ENCODE measurements around the gene CHERP. TPM values are rescaled to one million over a fixed set of nuclear protein-coding genes. Genes with fewer than 3 reads are reported as not detected.
"Not testable (repeated sequence)": the region's sequence is repeated elsewhere in the genome, so short reads cannot be mapped to it uniquely, and the experiment has no call there.

CHERP gene
- total RNA-seq, 1 donor from 2014 or later = 19.8 TPM

DNA sequence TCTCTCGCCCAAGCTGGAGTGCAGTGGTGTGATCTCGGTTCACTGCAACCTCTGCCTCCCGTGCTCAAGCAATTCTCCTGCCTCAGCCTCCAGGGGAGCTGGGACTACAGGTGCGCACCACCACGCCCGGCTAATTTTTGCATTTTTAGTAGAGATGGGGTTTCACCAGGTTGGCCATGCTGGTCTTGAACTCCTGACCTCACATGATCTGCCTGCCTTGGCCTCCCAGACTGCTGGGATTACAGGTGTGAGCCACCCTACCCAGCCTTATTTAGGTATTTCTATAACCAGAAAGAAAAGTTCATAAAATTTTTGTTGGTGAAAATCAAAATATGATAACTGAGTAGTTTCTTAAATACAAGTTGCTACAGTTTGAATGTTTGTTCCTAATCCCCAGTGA lies 1.5 kb upstream of the CHERP start:
- not testable (repeated sequence) for DNase-seq

DNA sequence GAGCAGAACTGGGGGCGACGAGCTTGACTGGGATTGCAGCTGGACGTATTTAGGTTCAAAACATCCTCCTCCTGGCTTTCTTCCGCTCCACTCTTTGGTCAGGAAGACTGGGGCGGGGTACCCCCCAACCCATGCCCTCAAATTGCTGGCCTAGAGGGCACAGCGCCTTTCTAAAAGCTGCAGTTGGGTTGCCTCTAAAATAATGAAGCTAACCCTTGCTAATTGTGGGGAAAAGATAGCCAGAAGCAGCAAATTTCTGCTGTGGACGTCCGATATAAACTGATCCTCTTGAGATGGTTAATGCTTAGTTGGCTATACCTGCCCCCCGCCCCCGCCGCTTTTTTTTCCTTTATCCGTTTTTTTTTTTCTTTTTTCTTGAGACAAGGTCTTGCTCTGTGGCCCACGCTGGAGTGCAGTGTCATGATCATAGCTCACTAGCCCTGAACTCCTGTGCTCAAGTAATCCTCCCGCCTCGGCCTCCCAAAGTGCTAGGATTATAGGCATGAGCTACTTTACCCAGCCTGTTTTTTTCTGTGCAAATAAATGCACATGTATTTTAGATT lies 754 bp upstream of the CHERP start:
- DNase-seq = no peak

DNA sequence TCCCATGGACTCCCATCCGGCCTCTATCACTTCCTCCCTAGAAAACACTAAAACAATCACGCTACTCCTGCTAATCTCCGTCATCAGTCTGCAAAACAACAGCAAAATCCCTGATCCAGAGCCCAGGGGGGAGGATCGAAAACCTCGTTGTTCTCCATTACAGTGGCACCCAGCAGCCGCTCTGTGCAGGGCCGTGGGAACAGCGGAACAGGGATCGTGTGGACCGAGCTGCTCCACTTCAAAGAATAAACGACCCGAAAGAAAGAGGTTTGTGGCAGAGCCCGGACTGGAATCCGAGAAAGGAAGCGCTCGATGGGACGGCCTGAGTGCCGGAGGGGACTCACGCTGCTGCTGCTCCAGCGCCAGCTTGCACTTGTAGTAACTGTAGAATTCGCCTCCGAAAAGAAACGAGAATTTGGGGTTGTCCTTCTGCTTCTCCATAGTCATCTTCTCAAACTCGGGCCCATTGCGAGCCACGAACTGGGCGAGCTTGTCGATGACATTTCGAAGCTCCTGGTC lies 652 bp downstream of the CHERP start:
- no peak for DNase-seq

- DNase-seq = no peak
These were observed 1.3 kb downstream of the CHERP start for GRCh38 chr19:16540948-16541347.

- DNase-seq = no peak
These were observed 5.1 kb downstream of the CHERP start for GRCh38 chr19:16537111-16537510.

- no peak for DNase-seq
These were observed 6.1 kb downstream of the CHERP start for GRCh38 chr19:16536130-16536529.

DNA sequence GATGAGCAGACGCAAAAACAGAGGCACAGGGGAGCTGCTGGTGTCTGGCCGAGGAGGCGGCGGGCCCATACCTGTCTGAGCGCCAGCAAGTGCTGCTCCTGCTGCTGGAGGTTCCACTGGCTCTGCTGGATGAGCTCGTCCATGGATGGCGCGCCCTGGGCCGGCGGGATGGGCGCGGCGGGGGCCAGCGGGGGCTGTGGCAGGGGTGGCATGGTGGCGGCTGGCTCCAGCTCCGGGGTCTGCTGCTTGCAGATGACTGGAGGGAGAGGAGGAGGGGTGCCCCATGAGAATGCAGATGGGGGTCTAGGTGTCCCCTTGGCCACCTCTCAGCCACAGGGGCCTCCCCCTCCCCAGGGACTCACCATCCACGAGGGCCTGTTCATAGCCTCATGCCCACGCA lies 6.9 kb downstream of the CHERP start:
- no peak for DNase-seq

GRCh38 chr19:16532440-16533234 lies 9.6 kb downstream of the CHERP start:
- DNase-seq = no peak

GRCh38 chr19:16531380-16531669 lies 10.9 kb downstream of the CHERP start:
- DNase-seq = no peak

DNA sequence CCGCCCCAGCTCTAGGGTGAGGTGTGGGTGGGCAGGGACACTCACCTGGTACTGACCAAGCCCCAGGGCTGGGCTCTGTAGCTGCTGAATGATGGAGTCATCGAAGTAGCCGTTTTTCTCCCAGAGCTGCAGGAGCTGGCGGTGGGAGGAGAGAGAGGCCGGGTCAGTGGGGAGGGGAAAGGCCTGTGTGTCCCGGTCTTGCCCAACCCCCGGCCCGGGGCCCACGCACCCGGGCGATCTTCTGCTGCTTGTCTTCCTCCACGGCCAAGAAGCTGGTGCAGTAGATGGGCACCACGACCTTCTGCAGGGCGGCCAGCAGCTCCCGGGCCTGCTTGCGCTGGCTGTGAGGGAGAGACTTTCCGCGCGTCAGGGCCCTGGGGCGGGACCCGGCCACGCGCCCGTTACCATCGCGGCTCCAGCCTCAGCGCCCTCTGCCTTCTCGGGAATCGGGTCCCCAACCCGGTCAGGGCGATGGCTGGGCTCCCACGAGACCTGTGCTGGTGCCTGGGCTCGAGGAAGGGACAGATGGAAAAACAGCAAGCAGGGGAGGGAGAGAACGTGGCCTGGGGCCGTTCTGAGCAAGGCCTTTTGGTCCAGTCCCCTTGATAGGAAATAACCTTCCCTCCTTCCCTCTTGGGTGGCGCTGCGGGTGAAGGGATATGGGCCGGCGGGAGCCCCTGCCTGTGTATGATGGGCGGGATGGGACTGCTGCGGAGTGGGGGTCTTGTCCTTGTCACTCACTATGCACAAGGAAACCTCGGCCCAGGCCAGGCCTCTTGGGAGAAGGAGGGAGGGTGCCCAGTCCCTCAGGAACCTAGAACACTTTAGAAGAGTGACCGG lies 11.5 kb downstream of the CHERP start:
- no peak for DNase-seq

- DNase-seq = no peak
These were observed 12.6 kb downstream of the CHERP start for GRCh38 chr19:16529466-16530144.

- DNase-seq = no peak
These were observed 14.2 kb downstream of the CHERP start for GRCh38 chr19:16527971-16528521.

DNA sequence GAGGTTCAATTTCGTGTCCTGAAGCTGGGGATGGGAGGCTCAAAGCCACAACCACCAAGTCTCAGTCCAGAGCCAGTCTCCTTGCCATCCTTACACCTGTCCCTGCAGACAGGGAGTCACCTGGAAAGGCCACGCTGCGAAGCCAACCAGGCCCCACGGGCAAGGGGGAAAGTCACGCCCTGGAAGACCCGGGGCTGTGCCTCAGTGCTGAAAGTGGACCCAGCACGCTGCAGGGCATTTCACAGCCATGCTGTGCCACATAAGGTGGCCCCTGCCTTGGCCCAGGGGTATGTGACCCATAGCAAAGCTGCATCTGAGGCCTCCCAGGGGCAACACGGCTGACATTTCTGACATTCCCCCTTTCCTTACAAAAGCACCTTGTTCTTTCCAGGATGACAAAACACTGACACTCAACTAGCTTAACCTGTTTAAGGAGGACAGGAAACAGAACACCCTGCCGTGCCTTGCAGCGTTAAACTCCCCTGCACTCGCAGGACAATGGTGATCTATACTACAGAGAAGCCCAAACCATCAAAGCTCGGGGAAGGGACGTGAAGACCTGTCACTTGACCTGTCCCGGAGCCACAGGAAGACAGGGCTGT lies 14.8 kb downstream of the CHERP start:
- DNase-seq = no peak

DNA sequence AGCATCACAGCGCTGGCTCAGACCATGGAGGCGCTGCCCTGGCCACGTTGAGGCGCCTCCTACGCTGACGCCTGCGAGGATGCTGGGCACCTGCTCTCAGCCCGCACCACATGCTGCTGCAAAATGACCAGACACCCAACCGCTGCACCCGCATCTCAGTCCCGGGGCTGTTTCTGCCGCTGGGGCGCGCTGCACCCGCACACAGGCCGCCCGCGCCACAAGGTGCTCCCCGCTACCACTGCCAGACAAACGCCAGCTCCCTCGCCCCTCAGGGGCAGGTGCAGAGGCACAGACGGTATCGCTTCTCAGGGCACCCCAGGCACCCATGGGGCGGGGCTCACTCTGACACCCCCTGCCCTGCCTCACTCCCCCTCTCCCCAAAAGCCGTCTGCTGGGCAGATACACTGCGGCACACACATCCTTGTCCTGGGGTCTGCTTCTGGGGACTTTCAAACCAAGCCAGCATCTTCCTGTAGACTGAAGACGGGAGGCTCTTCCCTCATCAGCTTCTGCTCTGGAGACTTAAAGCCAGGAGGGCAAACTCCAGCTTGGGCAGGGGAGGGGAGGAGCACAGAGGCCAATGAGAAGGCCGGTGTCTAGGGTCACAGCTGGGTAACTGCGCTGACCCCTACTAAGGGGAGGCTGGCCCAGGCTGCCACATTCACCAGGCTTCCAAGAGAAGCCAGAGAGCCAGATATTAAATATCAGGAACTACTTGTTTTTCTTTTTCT lies 16.3 kb downstream of the CHERP start:
- no peak for DNase-seq

DNA sequence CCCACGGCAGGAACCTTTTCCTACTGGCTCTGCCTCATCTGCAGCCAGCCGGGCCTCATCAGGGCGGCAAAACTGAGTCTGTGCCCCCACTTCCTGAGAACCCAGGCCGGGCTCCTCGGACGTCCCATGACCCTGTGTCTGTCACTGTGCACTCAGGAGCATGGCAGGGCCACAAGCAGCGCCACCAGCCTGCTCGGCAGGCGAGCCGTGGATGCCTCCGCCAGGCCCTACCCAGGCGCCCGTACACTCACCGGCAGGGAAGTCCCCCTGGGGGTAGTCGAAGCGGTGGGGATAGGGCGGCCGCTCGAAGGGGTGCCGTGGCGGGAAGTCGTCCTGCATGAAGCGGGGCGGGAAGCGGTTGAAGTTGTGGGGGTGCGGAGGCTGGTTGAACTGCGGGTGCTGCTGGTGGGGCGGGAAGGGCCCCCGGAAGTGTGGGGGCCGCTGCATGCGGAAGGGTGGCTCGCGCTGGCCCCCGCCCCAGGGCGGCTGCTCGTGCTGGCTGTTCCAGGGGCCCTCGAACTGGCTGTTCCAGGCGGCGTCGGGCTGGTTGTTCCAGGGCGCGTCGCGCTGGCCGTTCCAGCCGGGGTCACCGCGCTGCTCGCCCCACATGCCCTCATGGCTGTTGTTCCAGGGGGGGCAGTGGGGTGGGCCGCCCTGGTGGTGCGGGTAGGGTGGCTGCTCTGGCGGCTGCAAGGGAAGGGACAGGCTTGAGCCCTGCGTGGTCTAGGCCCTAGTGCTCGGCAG lies 17.1 kb downstream of the CHERP start:
- DNase-seq = no peak

DNA sequence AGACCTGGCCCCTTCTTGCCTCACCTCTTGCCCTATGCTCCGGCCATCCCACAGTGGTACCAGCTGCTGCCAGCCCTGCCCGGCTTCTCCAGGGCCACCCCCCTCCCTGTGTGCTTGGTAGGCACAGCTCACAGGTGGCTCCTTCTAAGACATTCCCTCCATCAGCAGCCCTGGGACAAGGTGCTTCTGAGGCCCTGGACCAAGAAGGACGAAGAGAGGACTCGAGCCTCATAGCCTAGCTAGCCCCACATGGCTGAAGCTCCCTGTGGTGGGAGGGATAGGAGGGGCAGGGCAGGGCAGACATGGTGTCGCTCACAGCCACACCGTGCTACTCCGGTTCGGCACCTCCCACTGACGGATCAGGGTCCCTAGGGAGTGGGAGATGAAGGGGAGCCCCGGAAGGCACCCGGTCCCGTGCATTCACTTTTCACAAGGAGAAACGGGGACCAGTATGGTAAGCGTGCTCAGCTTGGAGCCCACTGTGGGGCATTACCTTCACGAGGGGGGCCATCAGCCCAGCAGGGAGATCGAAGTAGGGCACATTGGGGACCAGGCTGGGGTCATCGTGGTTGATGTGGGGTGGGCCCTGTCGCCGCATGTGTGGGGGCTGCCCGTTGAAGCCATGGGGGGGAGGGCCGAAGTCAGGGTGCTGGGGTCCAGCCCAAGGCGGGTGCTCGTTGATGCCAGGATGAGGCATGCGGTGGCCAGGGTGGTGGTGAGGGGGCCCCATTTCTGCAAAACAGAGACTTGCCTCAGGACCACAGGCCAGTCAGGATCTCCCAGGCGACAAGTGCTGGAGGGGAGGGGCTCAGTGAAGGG lies 19.5 kb downstream of the CHERP start:
- no peak for DNase-seq

GRCh38 chr19:16521715-16522289 lies 20.4 kb downstream of the CHERP start:
- no peak for DNase-seq

- no peak for DNase-seq
These were observed 21.1 kb downstream of the CHERP start for GRCh38 chr19:16520986-16521624.

Measured in skin of body (tissue), 2 donors.